ENCODE measurements around the gene IL20.

IL20 gene

DNA sequence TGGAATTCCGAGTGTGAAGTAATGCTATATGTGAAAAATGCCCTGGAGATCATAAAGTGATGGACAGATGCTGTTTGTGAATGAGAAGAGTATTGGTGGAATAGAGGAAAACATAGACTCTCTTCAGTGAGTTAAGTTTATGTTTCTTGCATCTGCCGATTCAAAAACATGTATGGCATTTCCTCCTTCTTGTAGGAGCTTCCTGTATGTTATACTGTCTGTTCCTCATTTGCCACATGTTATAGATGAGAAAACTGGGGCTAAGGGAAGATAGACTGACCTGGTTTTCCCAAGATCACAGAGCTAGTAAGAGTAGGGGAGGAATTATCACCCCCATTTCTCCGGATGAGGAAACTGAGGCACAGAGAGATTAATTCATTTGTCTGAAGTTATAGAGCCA, 41.1 kb upstream of the IL20 start:
- CTCF ChIA-PET = interaction anchor here (0.6 to 1.1 kb wide), 3 partner anchors 16 to 973 kb away, joined by 3 to 4 read pairs (median 3); no protein-coding TSS in a partner anchor
- H3K4me3 ChIP-seq (ENCODE audit: low read depth, low read length) = no peak overlapping the region
- TF ChIP-seq ZNF521 (tag by site-specific recombination; IDR thresholded peaks at IDR 0.05) = no peak
- TF ChIP-seq ZXDB (tag by site-specific recombination; IDR thresholded peaks at IDR 0.05) = no peak
- no peak for TF ChIP-seq ZNF792 (tag by site-specific recombination; IDR thresholded peaks at IDR 0.05)
- TF ChIP-seq PRDM1 (tag by site-specific recombination; IDR thresholded peaks at IDR 0.05) = no peak
- no peak for TF ChIP-seq ZNF221 (tag by site-specific recombination; IDR thresholded peaks at IDR 0.05; ENCODE audit: borderline replicate concordance)
- TF ChIP-seq ZNF664 (tag by site-specific recombination; IDR thresholded peaks at IDR 0.05) = no peak
- no peak for TF ChIP-seq ZNF510 (tag by site-specific recombination; IDR thresholded peaks at IDR 0.05; ENCODE audit: insufficient replicate concordance)
- no peak for TF ChIP-seq ZNF184 (tag by site-specific recombination; IDR thresholded peaks at IDR 0.05)
- no peak for TF ChIP-seq ZNF140 (tag by site-specific recombination; IDR thresholded peaks at IDR 0.05)
- TF ChIP-seq, protein P1, sequence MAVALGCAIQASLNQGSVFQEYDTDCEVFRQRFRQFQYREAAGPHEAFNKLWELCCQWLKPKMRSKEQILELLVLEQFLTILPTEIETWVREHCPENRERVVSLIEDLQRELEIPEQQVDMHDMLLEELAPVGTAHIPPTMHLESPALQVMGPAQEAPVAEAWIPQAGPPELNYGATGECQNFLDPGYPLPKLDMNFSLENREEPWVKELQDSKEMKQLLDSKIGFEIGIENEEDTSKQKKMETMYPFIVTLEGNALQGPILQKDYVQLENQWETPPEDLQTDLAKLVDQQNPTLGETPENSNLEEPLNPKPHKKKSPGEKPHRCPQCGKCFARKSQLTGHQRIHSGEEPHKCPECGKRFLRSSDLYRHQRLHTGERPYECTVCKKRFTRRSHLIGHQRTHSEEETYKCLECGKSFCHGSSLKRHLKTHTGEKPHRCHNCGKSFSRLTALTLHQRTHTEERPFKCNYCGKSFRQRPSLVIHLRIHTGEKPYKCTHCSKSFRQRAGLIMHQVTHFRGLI (tag by site-specific recombination; IDR thresholded peaks at IDR 0.05) = no peak
- H3K27ac ChIP-seq (ENCODE audit: extremely low read depth, low read depth, low read length) = no peak overlapping the region
- H3K4me1 ChIP-seq (ENCODE audit: control insufficient read depth, insufficient read depth, low read length) = no peaks in the 10 kb centered on the region
- POLR2A ChIA-PET = no interaction called here
- no peaks in the 10 kb centered on the region for H3K36me3 ChIP-seq (ENCODE audit: control insufficient read depth in 2 of 2, insufficient read depth in 1 of 2, low read length in 2 of 2)
- no peaks in the 10 kb centered on the region for H3K9me3 ChIP-seq (ENCODE audit: control insufficient read depth, insufficient read depth, low read depth, low read length)

- CTCF ChIA-PET = interaction anchor here (0.6 to 1.2 kb wide), 5 partner anchors 16 to 92 kb away, joined by 3 to 4 read pairs (median 3); no protein-coding TSS in a partner anchor
- POLR2A ChIA-PET = no interaction called here
- H3K4me3 ChIP-seq (ENCODE audit: low read depth, low read length) = no peak overlapping the region
- no peak overlapping the region; the same call in 1 of the 2 replicates for H3K27ac ChIP-seq (ENCODE audit: extremely low read depth, low read depth, low read length)
- no peaks in the 10 kb centered on the region for H3K9me3 ChIP-seq (ENCODE audit: control insufficient read depth, insufficient read depth, low read depth, low read length)
- H3K4me1 ChIP-seq (ENCODE audit: control insufficient read depth, insufficient read depth, low read length) = no peaks in the 10 kb centered on the region
- no peaks in the 10 kb centered on the region for H3K36me3 ChIP-seq (ENCODE audit: control insufficient read depth in 2 of 2, insufficient read depth in 1 of 2, low read length in 2 of 2)
- TF ChIP-seq, protein P2, sequence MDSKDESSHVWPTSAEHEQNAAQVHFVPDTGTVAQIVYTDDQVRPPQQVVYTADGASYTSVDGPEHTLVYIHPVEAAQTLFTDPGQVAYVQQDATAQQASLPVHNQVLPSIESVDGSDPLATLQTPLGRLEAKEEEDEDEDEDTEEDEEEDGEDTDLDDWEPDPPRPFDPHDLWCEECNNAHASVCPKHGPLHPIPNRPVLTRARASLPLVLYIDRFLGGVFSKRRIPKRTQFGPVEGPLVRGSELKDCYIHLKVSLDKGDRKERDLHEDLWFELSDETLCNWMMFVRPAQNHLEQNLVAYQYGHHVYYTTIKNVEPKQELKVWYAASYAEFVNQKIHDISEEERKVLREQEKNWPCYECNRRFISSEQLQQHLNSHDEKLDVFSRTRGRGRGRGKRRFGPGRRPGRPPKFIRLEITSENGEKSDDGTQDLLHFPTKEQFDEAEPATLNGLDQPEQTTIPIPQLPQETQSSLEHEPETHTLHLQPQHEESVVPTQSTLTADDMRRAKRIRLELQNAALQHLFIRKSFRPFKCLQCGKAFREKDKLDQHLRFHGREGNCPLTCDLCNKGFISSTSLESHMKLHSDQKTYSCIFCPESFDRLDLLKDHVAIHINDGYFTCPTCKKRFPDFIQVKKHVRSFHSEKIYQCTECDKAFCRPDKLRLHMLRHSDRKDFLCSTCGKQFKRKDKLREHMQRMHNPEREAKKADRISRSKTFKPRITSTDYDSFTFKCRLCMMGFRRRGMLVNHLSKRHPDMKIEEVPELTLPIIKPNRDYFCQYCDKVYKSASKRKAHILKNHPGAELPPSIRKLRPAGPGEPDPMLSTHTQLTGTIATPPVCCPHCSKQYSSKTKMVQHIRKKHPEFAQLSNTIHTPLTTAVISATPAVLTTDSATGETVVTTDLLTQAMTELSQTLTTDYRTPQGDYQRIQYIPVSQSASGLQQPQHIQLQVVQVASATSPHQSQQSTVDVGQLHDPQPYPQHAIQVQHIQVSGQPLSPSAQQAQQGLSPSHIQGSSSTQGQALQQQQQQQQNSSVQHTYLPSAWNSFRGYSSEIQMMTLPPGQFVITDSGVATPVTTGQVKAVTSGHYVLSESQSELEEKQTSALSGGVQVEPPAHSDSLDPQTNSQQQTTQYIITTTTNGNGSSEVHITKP (tag by site-specific recombination; IDR thresholded peaks at IDR 0.05) = no peak
- TF ChIP-seq ZNF776 (tag by site-specific recombination; IDR thresholded peaks at IDR 0.05; ENCODE audit: borderline replicate concordance) = no peak
- TF ChIP-seq, protein P3, sequence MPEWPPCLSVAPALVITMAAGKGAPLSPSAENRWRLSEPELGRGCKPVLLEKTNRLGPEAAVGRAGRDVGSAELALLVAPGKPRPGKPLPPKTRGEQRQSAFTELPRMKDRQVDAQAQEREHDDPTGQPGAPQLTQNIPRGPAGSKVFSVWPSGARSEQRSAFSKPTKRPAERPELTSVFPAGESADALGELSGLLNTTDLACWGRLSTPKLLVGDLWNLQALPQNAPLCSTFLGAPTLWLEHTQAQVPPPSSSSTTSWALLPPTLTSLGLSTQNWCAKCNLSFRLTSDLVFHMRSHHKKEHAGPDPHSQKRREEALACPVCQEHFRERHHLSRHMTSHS (tag by site-specific recombination; IDR thresholded peaks at IDR 0.05) = no peak
- no peak for TF ChIP-seq ZNF777 (tag by site-specific recombination; IDR thresholded peaks at IDR 0.05; ENCODE audit: borderline replicate concordance)
- TF ChIP-seq, protein P4, sequence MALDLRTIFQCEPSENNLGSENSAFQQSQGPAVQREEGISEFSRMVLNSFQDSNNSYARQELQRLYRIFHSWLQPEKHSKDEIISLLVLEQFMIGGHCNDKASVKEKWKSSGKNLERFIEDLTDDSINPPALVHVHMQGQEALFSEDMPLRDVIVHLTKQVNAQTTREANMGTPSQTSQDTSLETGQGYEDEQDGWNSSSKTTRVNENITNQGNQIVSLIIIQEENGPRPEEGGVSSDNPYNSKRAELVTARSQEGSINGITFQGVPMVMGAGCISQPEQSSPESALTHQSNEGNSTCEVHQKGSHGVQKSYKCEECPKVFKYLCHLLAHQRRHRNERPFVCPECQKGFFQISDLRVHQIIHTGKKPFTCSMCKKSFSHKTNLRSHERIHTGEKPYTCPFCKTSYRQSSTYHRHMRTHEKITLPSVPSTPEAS (tag by site-specific recombination; IDR thresholded peaks at IDR 0.05) = no peak
- no peak for TF ChIP-seq KLF9 (tag by site-specific recombination; IDR thresholded peaks at IDR 0.05; ENCODE audit: low read depth)
- TF ChIP-seq ZSCAN18 (tag by site-specific recombination; IDR thresholded peaks at IDR 0.05) = no peak
- TF ChIP-seq, protein P5, sequence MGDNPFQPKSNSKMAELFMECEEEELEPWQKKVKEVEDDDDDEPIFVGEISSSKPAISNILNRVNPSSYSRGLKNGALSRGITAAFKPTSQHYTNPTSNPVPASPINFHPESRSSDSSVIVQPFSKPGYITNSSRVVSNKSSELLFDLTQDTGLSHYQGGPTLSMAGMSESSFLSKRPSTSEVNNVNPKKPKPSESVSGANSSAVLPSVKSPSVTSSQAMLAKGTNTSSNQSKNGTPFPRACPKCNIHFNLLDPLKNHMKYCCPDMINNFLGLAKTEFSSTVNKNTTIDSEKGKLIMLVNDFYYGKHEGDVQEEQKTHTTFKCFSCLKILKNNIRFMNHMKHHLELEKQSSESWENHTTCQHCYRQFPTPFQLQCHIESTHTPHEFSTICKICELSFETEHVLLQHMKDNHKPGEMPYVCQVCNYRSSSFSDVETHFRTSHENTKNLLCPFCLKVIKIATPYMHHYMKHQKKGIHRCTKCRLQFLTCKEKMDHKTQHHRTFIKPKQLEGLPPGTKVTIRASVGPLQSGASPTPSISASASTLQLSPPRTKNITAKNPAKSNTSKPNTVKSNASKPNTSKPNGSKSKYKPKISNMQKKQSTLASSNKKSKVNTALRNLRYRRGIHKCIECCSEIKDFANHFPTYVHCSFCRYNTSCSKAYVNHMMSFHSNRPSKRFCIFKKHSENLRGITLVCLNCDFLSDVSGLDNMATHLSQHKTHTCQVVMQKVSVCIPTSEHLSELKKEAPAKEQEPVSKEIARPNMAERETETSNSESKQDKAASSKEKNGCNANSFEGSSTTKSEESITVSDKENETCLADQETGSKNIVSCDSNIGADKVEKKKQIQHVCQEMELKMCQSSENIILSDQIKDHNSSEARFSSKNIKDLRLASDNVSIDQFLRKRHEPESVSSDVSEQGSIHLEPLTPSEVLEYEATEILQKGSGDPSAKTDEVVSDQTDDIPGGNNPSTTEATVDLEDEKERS (tag by site-specific recombination; IDR thresholded peaks at IDR 0.05) = no peak
- no peak for TF ChIP-seq ZNF335 (tag by site-specific recombination; conservative IDR thresholded peaks at IDR 0.05)
- TF ChIP-seq ZNF704 (tag by site-specific recombination; IDR thresholded peaks at IDR 0.05) = no peak
Observed at GRCh38 chr1:206826394-206826793, 39.0 kb upstream of the IL20 start.

Measured in HEK293 (cell line).